GM12878 (cell line): ENCODE results near the gene OR2AK2. TPM values are rescaled to one million over a fixed set of nuclear protein-coding genes. Genes with fewer than 3 reads are reported as not detected.

Source experiments
- ATAC-seq: fragments of 200-7000 bp; cut with Tn5 transposase; 3 replicates; pipeline ENCODE4 v1.9.1; 2020; ENCODE audit warnings: mild to moderate bottlenecking, moderate library complexity
- BruUV-seq: library from RNA; stranded (reverse); fragments of 400-500 nt; replicated peaks from 2 replicates; lab custom pipeline; 2021; lab: Mats Ljungman, UMichigan
- CTCF ChIA-PET: fragments of 300-600 bp; sonication (Branson Sonifier 250); formaldehyde crosslinking; extraction: SDS; loops from one replicate; lab custom pipeline; 2021; ENCODE audit warnings: inconsistent platforms; lab: Yijun Ruan, JAX
- POLR2A ChIA-PET: fragments of 350-600 bp; formaldehyde crosslinking; extraction: SDS; loops from one replicate; lab custom pipeline; 2021; ENCODE audit warnings: inconsistent platforms; lab: Charles Lee
- RAD21 ChIA-PET: fragments of 300-600 bp; sonication (Branson Sonifier 250); formaldehyde crosslinking; loops from one replicate; lab custom pipeline; 2023; ENCODE audit warnings: antibody characterized with exemption; ENCODE audit not compliant: unreplicated experiment; lab: Charles Lee
- SMC1A ChIA-PET: fragments of 300-600 bp; sonication (Branson Sonifier 250); formaldehyde crosslinking; loops from one replicate; lab custom pipeline; 2023; ENCODE audit not compliant: unreplicated experiment, uncharacterized antibody; lab: Charles Lee
- DNase-seq: peaks from one replicate; pipeline ENCODE4 v3.0.0-alpha.2; 2011; ENCODE audit warnings: low read depth, low spot score
- FAIRE-seq: peaks from 3 replicates; lab custom pipeline; 2011; peaks lifted over from hg19 to GRCh38; lab: Jason Lieb, UNC
- H2AFZ ChIP-seq: 2 replicates; pipeline ENCODE4 v1.6.0; 2011; ENCODE audit warnings: low read depth, low read length, control low read depth; ENCODE audit not compliant: control insufficient read depth
- H3K27ac ChIP-seq: 2 replicates; pipeline ENCODE4 v1.5.1; 2011; ENCODE audit warnings: control low read depth; ENCODE audit not compliant: control insufficient read depth, insufficient read depth
- H3K27me3 ChIP-seq, 2 experiments: replicated peaks in 1 of 2; 2 replicates each; pipeline versions ENCODE4 v1.6.0 to v1.6.1; 2011; ENCODE audit warnings: low read length in 1 of 2; ENCODE audit not compliant: control insufficient read depth in 2 of 2, insufficient read depth in 2 of 2
- H3K36me3 ChIP-seq, 2 experiments: 2 replicates each; pipeline ENCODE4 v1.5.1; 2011; ENCODE audit warnings: low read length in 1 of 2; ENCODE audit not compliant: control insufficient read depth in 2 of 2, insufficient read depth in 2 of 2
- H3K4me1 ChIP-seq: 2 replicates; pipeline ENCODE4 v1.6.1; 2011; ENCODE audit warnings: mild to moderate bottlenecking, low read length, moderate library complexity, mixed read lengths; ENCODE audit not compliant: control insufficient read depth, insufficient read depth
- H3K4me2 ChIP-seq: 2 replicates; pipeline ENCODE4 v1.6.0; 2011; ENCODE audit warnings: control low read depth; ENCODE audit not compliant: control insufficient read depth, insufficient read depth
- H3K4me3 ChIP-seq: fragments of 200-600 bp; sonication (generic); 2 replicates; pipeline ENCODE4 v1.5.1; 2016
- H3K79me2 ChIP-seq: 2 replicates; pipeline ENCODE4 v1.6.0; 2011; ENCODE audit warnings: low read length; ENCODE audit not compliant: control insufficient read depth, insufficient read depth
- H3K9ac ChIP-seq: 2 replicates; pipeline ENCODE4 v1.8.0; 2011; ENCODE audit warnings: low read length, control low read depth, mixed read lengths; ENCODE audit not compliant: control insufficient read depth, insufficient read depth
- H3K9me3 ChIP-seq: replicated peaks from 3 replicates; pipeline ENCODE4 v1.5.1; 2011; ENCODE audit warnings: mild to moderate bottlenecking, low read length; ENCODE audit not compliant: control insufficient read depth, insufficient read depth
- H4K20me1 ChIP-seq: 2 replicates; pipeline ENCODE4 v1.6.0; 2011; ENCODE audit not compliant: control insufficient read depth, insufficient read depth
- CHD1 ChIP-seq: IDR thresholded peaks from 2 replicates; pipeline ENCODE4 v1.6.1; 2012; ENCODE audit warnings: low read depth, low read length, improper control_type of control experiment
- ETV6 ChIP-seq, 2 experiments: fragments of 450-650 bp in 1 of 2; IDR thresholded peaks in 1 of 2; conservative IDR thresholded peaks in 1 of 2; 2 replicates each; pipeline ENCODE4 v1.6.1; 2014; ENCODE audit warnings: antibody characterized with exemption in 1 of 2, borderline replicate concordance in 1 of 2, low read depth in 1 of 2, mild to moderate bottlenecking in 1 of 2, moderate library complexity in 1 of 2
- NFYB ChIP-seq: IDR thresholded peaks from 2 replicates; pipeline ENCODE4 v1.6.1; 2011; ENCODE audit warnings: low read depth, mild to moderate bottlenecking, low read length, improper control_type of control experiment, moderate library complexity; ENCODE audit not compliant: insufficient read depth
- PAX8 ChIP-seq: fragments of 450-650 bp; IDR thresholded peaks from 2 replicates; pipeline ENCODE4 v1.6.1; 2017; ENCODE audit warnings: mild to moderate bottlenecking, moderate library complexity
- POU2F2 ChIP-seq: IDR thresholded peaks from 3 replicates; pipeline ENCODE4 v1.6.1; 2011; ENCODE audit warnings: low read depth, mild to moderate bottlenecking, low read length, borderline replicate concordance
- RELA ChIP-seq: fragments of 450-650 bp; IDR thresholded peaks from 2 replicates; pipeline ENCODE4 v1.8.0; 2014; ENCODE audit warnings: borderline replicate concordance; ENCODE audit not compliant: partially characterized antibody
- RELB ChIP-seq: fragments of 450-650 bp; IDR thresholded peaks from 2 replicates; pipeline ENCODE4 v1.6.1; 2017; ENCODE audit warnings: low read depth, mild to moderate bottlenecking, moderate library complexity
- RFX5 ChIP-seq: IDR thresholded peaks from 2 replicates; pipeline ENCODE4 v1.6.1; 2011; ENCODE audit warnings: low read depth, low read length, improper control_type of control experiment
- SMAD1 ChIP-seq: fragments of 450-650 bp; IDR thresholded peaks from 2 replicates; pipeline ENCODE4 v1.6.1; 2018; ENCODE audit warnings: mild to moderate bottlenecking, low read depth; ENCODE audit not compliant: partially characterized antibody
- SMARCA5 ChIP-seq: fragments of 450-650 bp; IDR thresholded peaks from 2 replicates; pipeline ENCODE4 v1.6.1; 2017; ENCODE audit warnings: mild to moderate bottlenecking
- SUPT20H ChIP-seq: IDR thresholded peaks from 2 replicates; pipeline ENCODE4 v1.6.1; 2011; ENCODE audit warnings: low read depth, mild to moderate bottlenecking, low read length, moderate library complexity, borderline replicate concordance; ENCODE audit not compliant: control insufficient read depth
- ZBTB4 ChIP-seq: fragments of 450-650 bp; formaldehyde crosslinking; IDR thresholded peaks from 2 replicates; pipeline ENCODE4 v1.4.0; 2022; ENCODE audit warnings: mild to moderate bottlenecking, moderate library complexity
- ZNF207 ChIP-seq: fragments of 450-650 bp; IDR thresholded peaks from 2 replicates; pipeline ENCODE4 v1.6.1; 2014; ENCODE audit warnings: antibody characterized with exemption, mild to moderate bottlenecking, borderline replicate concordance
- WGBS: methylation state at CpG from one replicate; pipeline ENCODE4 v1.1.6; 2016; ENCODE audit warnings: low lambda C conversion rate; ENCODE audit not compliant: insufficient replicate concordance, insufficient coverage; ENCODE audit errors: missing lambda C conversion rate; 5-methylcytosine and 5-hydroxymethylcytosine counted together
- in situ Hi-C: fragments of 300-500 bp; cut with MboI; formaldehyde crosslinking; loops from 9 replicates; pipeline ENCODE4 v1.14.3; 2018; ENCODE audit warnings: mixed read lengths
- intact Hi-C: fragments of 100-400 bp; cut with micrococcal nuclease; formaldehyde crosslinking; loops from one replicate; pipeline ENCODE4 v1.14.2; 2022; ENCODE audit not compliant: unreplicated experiment
- polyA plus RNA-seq, 11 experiments: library from polyadenylated mRNA; depleted of rRNA in 4 of 11; unstranded in 6 of 11; stranded (reverse) in 5 of 11; fragments of >200 nt; fragmentation: Nextera tagmentation in 4 of 11; fragmentation: Illumina TruSeq in 1 of 11; extraction: Ambion mirVana in 4 of 11; extraction: Trizol in 1 of 11; gene quantifications; 1 replicate in 1 of 11; 2 replicates in 10 of 11; pipeline versions ENCODE4 v1.2.1 to v1.2.3, GENCODE V29; 2011 to 2016; ENCODE audit warnings: inconsistent platforms in 2 of 11, missing spikeins in 2 of 11, low read depth in 1 of 11
- total RNA-seq, 4 experiments: library from RNA; depleted of rRNA in 3 of 4; stranded (reverse); fragments of >200 nt in 3 of 4; fragmentation: Illumina TruSeq in 1 of 4; extraction: Trizol in 1 of 4; gene quantifications; 2 replicates each; pipeline versions ENCODE4 v1.2.1 to v1.2.3, GENCODE V29; 2013 to 2021
- TF ChIP-seq, protein P1 (sequence below): IDR thresholded peaks from 2 replicates; pipeline ENCODE4 v1.6.1; 2012; ENCODE audit warnings: low read length, inconsistent platforms

Gene OR2AK2
- total and polyA plus RNA-seq, 10 of the 15 experiments (the other 5 are each of a cell fraction or from before 2014, with no cell fraction given), result 0.11 to 0.13 TPM; not detected in 8

- TF ChIP-seq POU2F2 (no peak), CHD1 (no peak)
- TF ChIP-seq, all 136 proteins: peak for 0
Observed at GRCh38 chr1:247992986-247993385, 28.0 kb downstream of the OR2AK2 start (continued).

GRCh38 chr1:247998811-247999210 is 33.8 kb downstream of the OR2AK2 start:
- BruUV-seq, result no TSS peak
- TF ChIP-seq SMARCA5 (no peak), SUPT20H (no peak), RFX5 (no peak), SMAD1 (no peak), ZNF207 (no peak), NFYB (no peak), RELB (no peak), ZBTB4 (CRISPR knock-in tag) (no peak), ETV6 (conservative IDR thresholded peaks at IDR 0.05 in 1 of 2, IDR thresholded peaks at IDR 0.05 in 1 of 2; ENCODE audit: borderline replicate concordance in 1 of 2, low read depth in 1 of 2) (no peak), RELA (no peak), PAX8 (no peak)
- TF ChIP-seq, protein P1, sequence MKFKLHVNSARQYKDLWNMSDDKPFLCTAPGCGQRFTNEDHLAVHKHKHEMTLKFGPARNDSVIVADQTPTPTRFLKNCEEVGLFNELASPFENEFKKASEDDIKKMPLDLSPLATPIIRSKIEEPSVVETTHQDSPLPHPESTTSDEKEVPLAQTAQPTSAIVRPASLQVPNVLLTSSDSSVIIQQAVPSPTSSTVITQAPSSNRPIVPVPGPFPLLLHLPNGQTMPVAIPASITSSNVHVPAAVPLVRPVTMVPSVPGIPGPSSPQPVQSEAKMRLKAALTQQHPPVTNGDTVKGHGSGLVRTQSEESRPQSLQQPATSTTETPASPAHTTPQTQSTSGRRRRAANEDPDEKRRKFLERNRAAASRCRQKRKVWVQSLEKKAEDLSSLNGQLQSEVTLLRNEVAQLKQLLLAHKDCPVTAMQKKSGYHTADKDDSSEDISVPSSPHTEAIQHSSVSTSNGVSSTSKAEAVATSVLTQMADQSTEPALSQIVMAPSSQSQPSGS, result no peak
- TF ChIP-seq, all 136 proteins: peak for 0
- POLR2A ChIA-PET, result no interaction called here

More at GRCh38 chr1:247998811-247999210, 33.8 kb downstream of the OR2AK2 start:
- intact Hi-C loops (no loop called here), in situ Hi-C loops (no loop called here)
- SMC1A ChIA-PET, result no interaction called here
- Histone ChIP-seq H3K4me3 (no peak overlapping the region), H3K27me3 (no peaks in the 10 kb centered on the region), H3K4me1 (no peaks in the 10 kb centered on the region), H3K9me3 (no peaks in the 10 kb centered on the region), H3K4me2 (no peak overlapping the region), H3K79me2 (no peaks in the 10 kb centered on the region), H4K20me1 (no peaks in the 10 kb centered on the region), H3K36me3 (no peaks in the 10 kb centered on the region), H2AFZ (no peak overlapping the region), H3K9ac (no peak overlapping the region), H3K27ac (no peak overlapping the region)
- RAD21 ChIA-PET, result no interaction called here
- ATAC-seq (no peak), DNase-seq (no peak), FAIRE-seq (no peak)
- 0% methylated on average over 2 of the region's 2 CpGs for WGBS
- CTCF ChIA-PET, result no interaction called here
